Stomach (tissue), 4 donors: ENCODE data around the gene ARFGEF3.

Experiments used
- POLR2A ChIP-seq, 4 donors: fragments of 450-650 bp; IDR thresholded peaks; one replicate each; pipeline ENCODE4 v1.6.1; 2016; ENCODE audit warnings: antibody characterized with exemption in 4 of 4, control low read depth in 2 of 4, mild to moderate bottlenecking in 1 of 4, moderate library complexity in 1 of 4
- POLR2AphosphoS5 ChIP-seq, 3 donors: sonication (generic); formaldehyde crosslinking; IDR thresholded peaks; one replicate each; pipeline ENCODE4 v1.6.1; 2016; ENCODE audit warnings: antibody characterized with exemption in 3 of 3
- TF ChIP-seq, protein P1 (sequence below), 7 experiments: fragments of 450-650 bp in 4 of 7; fragments of 200-600 bp in 3 of 7; sonication (generic) in 3 of 7; IDR thresholded peaks; one replicate each; pipeline ENCODE4 v1.5.1; 2016 to 2019; ENCODE audit warnings: antibody characterized with exemption in 7 of 7, control low read depth in 2 of 7, mild to moderate bottlenecking in 1 of 7

DNA sequence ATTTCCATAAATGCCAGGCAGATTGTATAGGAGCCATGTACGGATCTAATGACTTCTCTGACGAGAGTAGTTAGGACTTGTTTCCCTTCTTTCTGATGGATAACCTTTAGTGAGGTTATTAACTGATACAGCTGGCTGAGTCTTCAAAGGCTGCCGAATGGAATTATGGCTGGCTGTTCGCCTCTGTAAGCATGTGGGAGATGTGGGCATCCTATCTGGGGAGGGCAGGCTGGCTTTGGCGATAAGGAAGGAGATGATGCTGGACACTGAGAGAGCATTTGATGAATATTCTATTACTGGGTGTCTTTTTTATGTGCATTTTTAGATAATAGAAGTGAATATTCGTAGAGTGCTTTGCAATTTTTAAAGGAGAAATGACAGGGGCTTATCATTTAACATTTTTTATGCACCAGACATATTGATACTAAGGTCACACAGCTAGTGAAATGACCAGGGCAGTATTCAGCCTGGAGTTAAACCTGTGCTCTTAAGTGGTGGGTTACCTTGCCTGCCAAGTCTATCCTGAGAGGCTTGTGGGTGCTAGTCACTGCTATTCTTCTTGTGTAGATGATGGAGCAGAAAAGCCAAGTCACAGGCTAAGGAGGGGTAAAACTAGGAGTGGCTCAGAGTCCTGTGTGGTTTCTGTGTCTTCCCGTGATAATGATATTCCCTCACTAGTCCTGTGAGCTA is 53.5 kb downstream of the ARFGEF3 start:
- TF ChIP-seq, protein P1, sequence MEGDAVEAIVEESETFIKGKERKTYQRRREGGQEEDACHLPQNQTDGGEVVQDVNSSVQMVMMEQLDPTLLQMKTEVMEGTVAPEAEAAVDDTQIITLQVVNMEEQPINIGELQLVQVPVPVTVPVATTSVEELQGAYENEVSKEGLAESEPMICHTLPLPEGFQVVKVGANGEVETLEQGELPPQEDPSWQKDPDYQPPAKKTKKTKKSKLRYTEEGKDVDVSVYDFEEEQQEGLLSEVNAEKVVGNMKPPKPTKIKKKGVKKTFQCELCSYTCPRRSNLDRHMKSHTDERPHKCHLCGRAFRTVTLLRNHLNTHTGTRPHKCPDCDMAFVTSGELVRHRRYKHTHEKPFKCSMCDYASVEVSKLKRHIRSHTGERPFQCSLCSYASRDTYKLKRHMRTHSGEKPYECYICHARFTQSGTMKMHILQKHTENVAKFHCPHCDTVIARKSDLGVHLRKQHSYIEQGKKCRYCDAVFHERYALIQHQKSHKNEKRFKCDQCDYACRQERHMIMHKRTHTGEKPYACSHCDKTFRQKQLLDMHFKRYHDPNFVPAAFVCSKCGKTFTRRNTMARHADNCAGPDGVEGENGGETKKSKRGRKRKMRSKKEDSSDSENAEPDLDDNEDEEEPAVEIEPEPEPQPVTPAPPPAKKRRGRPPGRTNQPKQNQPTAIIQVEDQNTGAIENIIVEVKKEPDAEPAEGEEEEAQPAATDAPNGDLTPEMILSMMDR (IDR thresholded peaks at IDR 0.05) = no peak
- TF ChIP-seq POLR2A (IDR thresholded peaks at IDR 0.05) (no peak), POLR2AphosphoS5 (IDR thresholded peaks at IDR 0.05) (peak in 1 of 3 donors; percentile 45)
